Esophagus squamous epithelium (tissue), 4 donors: ENCODE data around the gene PRAMEF5.
"Not testable (repeated sequence)": the region's sequence is repeated elsewhere in the genome, so short reads cannot be mapped to it uniquely, and the experiment has no call there.

Experiments used
- POLR2A ChIP-seq, 4 donors: fragments of 450-650 bp; IDR thresholded peaks; one replicate each; pipeline ENCODE4 v1.6.1; 2017; ENCODE audit warnings: antibody characterized with exemption in 4 of 4, mild to moderate bottlenecking in 4 of 4, moderate library complexity in 3 of 4
- TF ChIP-seq, protein P1 (sequence below), 6 experiments: fragments of 450-650 bp in 4 of 6; fragments of 200-600 bp in 2 of 6; sonication (generic) in 2 of 6; IDR thresholded peaks; one replicate each; pipeline ENCODE4 v1.5.1; 2016 to 2019; ENCODE audit warnings: antibody characterized with exemption in 6 of 6, mild to moderate bottlenecking in 4 of 6, moderate library complexity in 4 of 6

DNA sequence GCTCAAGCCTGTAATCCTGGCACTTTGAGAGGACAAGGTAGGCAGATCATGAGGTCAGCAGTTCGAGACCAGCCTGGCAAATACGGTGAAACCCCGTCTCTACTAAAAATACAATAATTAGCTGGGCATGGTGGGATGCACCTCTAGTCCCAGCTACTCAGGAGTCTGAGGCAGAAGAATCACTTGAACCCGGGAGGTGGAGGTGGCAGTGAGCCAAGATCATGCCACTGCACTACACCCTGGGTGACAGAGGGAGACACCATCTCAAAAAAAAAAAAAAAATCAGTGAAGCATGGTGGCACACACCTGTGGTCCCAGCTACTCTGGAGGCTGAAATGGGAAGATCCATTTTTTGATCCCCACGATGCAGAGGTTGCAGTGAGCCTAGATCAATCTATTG is 23.9 kb upstream of the PRAMEF5 start:
- TF ChIP-seq, protein P1, sequence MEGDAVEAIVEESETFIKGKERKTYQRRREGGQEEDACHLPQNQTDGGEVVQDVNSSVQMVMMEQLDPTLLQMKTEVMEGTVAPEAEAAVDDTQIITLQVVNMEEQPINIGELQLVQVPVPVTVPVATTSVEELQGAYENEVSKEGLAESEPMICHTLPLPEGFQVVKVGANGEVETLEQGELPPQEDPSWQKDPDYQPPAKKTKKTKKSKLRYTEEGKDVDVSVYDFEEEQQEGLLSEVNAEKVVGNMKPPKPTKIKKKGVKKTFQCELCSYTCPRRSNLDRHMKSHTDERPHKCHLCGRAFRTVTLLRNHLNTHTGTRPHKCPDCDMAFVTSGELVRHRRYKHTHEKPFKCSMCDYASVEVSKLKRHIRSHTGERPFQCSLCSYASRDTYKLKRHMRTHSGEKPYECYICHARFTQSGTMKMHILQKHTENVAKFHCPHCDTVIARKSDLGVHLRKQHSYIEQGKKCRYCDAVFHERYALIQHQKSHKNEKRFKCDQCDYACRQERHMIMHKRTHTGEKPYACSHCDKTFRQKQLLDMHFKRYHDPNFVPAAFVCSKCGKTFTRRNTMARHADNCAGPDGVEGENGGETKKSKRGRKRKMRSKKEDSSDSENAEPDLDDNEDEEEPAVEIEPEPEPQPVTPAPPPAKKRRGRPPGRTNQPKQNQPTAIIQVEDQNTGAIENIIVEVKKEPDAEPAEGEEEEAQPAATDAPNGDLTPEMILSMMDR (IDR thresholded peaks at IDR 0.05): not testable (repeated sequence)
- TF ChIP-seq POLR2A (IDR thresholded peaks at IDR 0.05): not testable (repeated sequence)
